SK-N-SH treated with all-trans-retinoic acid at 6 μM for 48 hours (cell line): ENCODE measurements around the gene MYPN.

ENCODE experiments used
- ATAC-seq: fragments of 200-7000 bp; cut with Tn5 transposase; 3 replicates; pipeline ENCODE4 v1.9.1; 2020; ENCODE audit warnings: mild to moderate bottlenecking, moderate library complexity
- ARNTL ChIP-seq: fragments of 450-650 bp; formaldehyde crosslinking; IDR thresholded peaks from 2 replicates; pipeline ENCODE4 v1.5.0; 2020; ENCODE audit warnings: low read depth, mild to moderate bottlenecking, moderate library complexity, borderline replicate concordance
- CSDC2 ChIP-seq: fragments of 250-450 bp; sonication (Bioruptor Pico); IDR thresholded peaks from 2 replicates; pipeline ENCODE4 v1.5.0; 2020; ENCODE audit warnings: mild to moderate bottlenecking, moderate library complexity
- CSRNP3 ChIP-seq: fragments of 250-450 bp; sonication (Bioruptor Pico); IDR thresholded peaks from 2 replicates; pipeline ENCODE4 v1.5.1; 2021; ENCODE audit warnings: mild to moderate bottlenecking, moderate library complexity
- ESRRG ChIP-seq: fragments of 250-450 bp; sonication (Bioruptor Pico); IDR thresholded peaks from 2 replicates; pipeline ENCODE4 v1.6.1; 2021; ENCODE audit warnings: mild to moderate bottlenecking
- GLIS3 ChIP-seq: fragments of 250-450 bp; sonication (Bioruptor Pico); IDR thresholded peaks from 2 replicates; pipeline ENCODE4 v1.5.0; 2020; ENCODE audit warnings: mild to moderate bottlenecking, moderate library complexity
- ISL1 ChIP-seq: fragments of 250-450 bp; sonication (Bioruptor Pico); IDR thresholded peaks from 2 replicates; pipeline ENCODE4 v2.1.2; 2022; ENCODE audit warnings: mild to moderate bottlenecking, moderate library complexity
- PATZ1 ChIP-seq: fragments of 250-450 bp; sonication (Bioruptor Pico); IDR thresholded peaks from 2 replicates; pipeline ENCODE4 v1.8.0; 2020; ENCODE audit warnings: mild to moderate bottlenecking, moderate library complexity, borderline replicate concordance
- POU6F1 ChIP-seq: fragments of 250-450 bp; sonication (Bioruptor Pico); IDR thresholded peaks from 2 replicates; pipeline ENCODE4 v1.8.0; 2021; ENCODE audit warnings: low read depth, mild to moderate bottlenecking, moderate library complexity, borderline replicate concordance
- PPARA ChIP-seq: fragments of 250-450 bp; sonication (Bioruptor Pico); IDR thresholded peaks from 2 replicates; pipeline ENCODE4 v1.5.0; 2020; ENCODE audit warnings: mild to moderate bottlenecking, borderline replicate concordance
- RARB ChIP-seq: fragments of 250-450 bp; sonication (Bioruptor Pico); IDR thresholded peaks from 2 replicates; pipeline ENCODE4 v1.8.0; 2021; ENCODE audit warnings: mild to moderate bottlenecking, moderate library complexity
- SNAI2 ChIP-seq: fragments of 250-450 bp; sonication (Bioruptor Pico); IDR thresholded peaks from 2 replicates; pipeline ENCODE4 v1.5.0; 2020; ENCODE audit warnings: mild to moderate bottlenecking, moderate library complexity
- TOX ChIP-seq: fragments of 250-450 bp; sonication (Bioruptor Pico); IDR thresholded peaks from 2 replicates; pipeline ENCODE4 v1.8.0; 2021; ENCODE audit warnings: mild to moderate bottlenecking, moderate library complexity, borderline replicate concordance
- TSHZ2 ChIP-seq: fragments of 250-450 bp; sonication (Bioruptor Pico); IDR thresholded peaks from 2 replicates; pipeline ENCODE4 v1.5.0; 2020; ENCODE audit warnings: mild to moderate bottlenecking, moderate library complexity
- ZFP3 ChIP-seq: fragments of 250-450 bp; sonication (Bioruptor Pico); IDR thresholded peaks from 2 replicates; pipeline ENCODE4 v1.5.0; 2020; ENCODE audit warnings: mild to moderate bottlenecking, moderate library complexity
- ZFP30 ChIP-seq: fragments of 450-650 bp; formaldehyde crosslinking; IDR thresholded peaks from 2 replicates; pipeline ENCODE4 v1.5.0; 2022; ENCODE audit warnings: mild to moderate bottlenecking, moderate library complexity
- ZNF565 ChIP-seq: fragments of 450-650 bp; formaldehyde crosslinking; conservative IDR thresholded peaks from 2 replicates; pipeline ENCODE4 v1.5.0; 2020; ENCODE audit warnings: low read depth, mild to moderate bottlenecking, moderate library complexity
- ZNF70 ChIP-seq: fragments of 450-650 bp; formaldehyde crosslinking; IDR thresholded peaks from 2 replicates; pipeline ENCODE4 v1.5.0; 2020; ENCODE audit warnings: mild to moderate bottlenecking, moderate library complexity
- ZNF8 ChIP-seq: fragments of 450-650 bp; formaldehyde crosslinking; IDR thresholded peaks from 2 replicates; pipeline ENCODE4 v1.5.0; 2020; ENCODE audit warnings: mild to moderate bottlenecking, moderate library complexity

MYPN gene

GRCh38 chr10:68084469-68084868, 24.8 kb upstream of the MYPN start:
- ATAC-seq = peak; percentile 33
- TF ChIP-seq ARNTL (no peak), ISL1 (CRISPR knock-in tag) (0 out of 2 replicates have a peak, but pooled peaks have one; percentile 16)

- TF ChIP-seq ZNF565 (no peak), TOX (CRISPR knock-in tag) (no peak), CSRNP3 (CRISPR knock-in tag) (no peak), PATZ1 (CRISPR knock-in tag) (no peak), ZNF70 (CRISPR knock-in tag) (no peak)
- ATAC-seq = no peak
Observed at GRCh38 chr10:68086011-68086410, 23.3 kb upstream of the MYPN start.

GRCh38 chr10:68086910-68087684, 22.2 kb upstream of the MYPN start:
- no peak for ATAC-seq
- peak; percentile 50; the same call in 1 of the 2 replicates for TF ChIP-seq ISL1 (CRISPR knock-in tag)
- no peak for TF ChIP-seq ZNF565

- TF ChIP-seq SNAI2 (CRISPR knock-in tag) (no peak), GLIS3 (CRISPR knock-in tag) (no peak), CSRNP3 (CRISPR knock-in tag) (no peak), PATZ1 (CRISPR knock-in tag) (no peak), ISL1 (CRISPR knock-in tag) (no peak), ESRRG (CRISPR knock-in tag) (no peak), ZFP30 (CRISPR knock-in tag) (no peak), RARB (CRISPR knock-in tag) (no peak), ZFP3 (no peak), CSDC2 (CRISPR knock-in tag) (no peak)
- no peak; the same call in 1 of the 3 replicates for ATAC-seq
Observed at GRCh38 chr10:68087685-68088401, 21.4 kb upstream of the MYPN start.

GRCh38 chr10:68088740-68089139, 20.5 kb upstream of the MYPN start:
- ATAC-seq = no peak
- no peak for TF ChIP-seq ZFP30 (CRISPR knock-in tag)
- no peak for TF ChIP-seq PPARA (CRISPR knock-in tag)
- TF ChIP-seq SNAI2 (CRISPR knock-in tag) = no peak
- TF ChIP-seq ESRRG (CRISPR knock-in tag) = no peak
- TF ChIP-seq ZNF70 (CRISPR knock-in tag) = no peak
- no peak for TF ChIP-seq ZNF8 (CRISPR knock-in tag)
- TF ChIP-seq RARB (CRISPR knock-in tag) = no peak
- no peak for TF ChIP-seq CSRNP3 (CRISPR knock-in tag)
- no peak for TF ChIP-seq TOX (CRISPR knock-in tag)
- no peak for TF ChIP-seq ARNTL
- no peak for TF ChIP-seq TSHZ2 (CRISPR knock-in tag)
- no peak for TF ChIP-seq POU6F1 (CRISPR knock-in tag)
